ENCODE measurements around the gene WNT11.

- no peak for TF ChIP-seq EZH2 (optimal IDR thresholded peaks at IDR 0.05; ENCODE audit: low read depth, low read length)
- no peak for TF ChIP-seq CTCF (IDR thresholded peaks at IDR 0.05; ENCODE audit: low read length)
Observed at GRCh38 chr11:76139314-76139713, 67.0 kb downstream of the WNT11 start.

Data from MM.1S (cell line).